Endothelial cell of umbilical vein (primary cell): ENCODE measurements around the gene ZNF808.

ENCODE experiments used
- CTCF ChIP-seq, 2 donors: IDR thresholded peaks; 1 replicate in 1 of 2; 2 replicates in 1 of 2; pipeline ENCODE4 v1.5.1; 2011; ENCODE audit warnings: low read length in 2 of 2, mild to moderate bottlenecking in 2 of 2, moderate library complexity in 2 of 2, control low read depth in 1 of 2, inconsistent platforms in 1 of 2, low read depth in 1 of 2; ENCODE audit not compliant: insufficient read depth in 1 of 2; ENCODE audit errors: extremely low read depth in 1 of 2
- EZH2 ChIP-seq: IDR thresholded peaks from 2 replicates; pipeline ENCODE4 v1.6.1; 2012; ENCODE audit warnings: borderline replicate concordance, low read depth, mild to moderate bottlenecking, moderate library complexity, low read length, inconsistent platforms; ENCODE audit not compliant: severe bottlenecking
- GATA2 ChIP-seq: IDR thresholded peaks from 2 replicates; pipeline ENCODE4 v1.7.0; 2011; ENCODE audit warnings: low read depth, mild to moderate bottlenecking, moderate library complexity, mixed read lengths, low read length; ENCODE audit not compliant: insufficient read length, insufficient read depth
- JUN ChIP-seq: IDR thresholded peaks from 2 replicates; pipeline ENCODE4 v1.6.1; 2011; ENCODE audit warnings: borderline replicate concordance, low read depth; ENCODE audit not compliant: insufficient read length, insufficient read depth
- MYC ChIP-seq: IDR thresholded peaks from one replicate; pipeline ENCODE4 v1.6.1; 2011; ENCODE audit warnings: mild to moderate bottlenecking, low read depth, low read length
- POLR2A ChIP-seq: IDR thresholded peaks from 2 replicates; pipeline ENCODE4 v1.6.1; 2012; ENCODE audit warnings: low read depth, mild to moderate bottlenecking, control low read depth, low read length
- POLR2AphosphoS5 ChIP-seq: IDR thresholded peaks from 2 replicates; pipeline ENCODE4 v1.6.1; 2012; ENCODE audit warnings: low read depth, mild to moderate bottlenecking, control low read depth, low read length, moderate library complexity; ENCODE audit not compliant: insufficient read depth
- TF ChIP-seq, protein P1 (sequence below): IDR thresholded peaks from 2 replicates; pipeline ENCODE4 v1.6.1; 2011; ENCODE audit not compliant: insufficient read depth, insufficient read length

DNA sequence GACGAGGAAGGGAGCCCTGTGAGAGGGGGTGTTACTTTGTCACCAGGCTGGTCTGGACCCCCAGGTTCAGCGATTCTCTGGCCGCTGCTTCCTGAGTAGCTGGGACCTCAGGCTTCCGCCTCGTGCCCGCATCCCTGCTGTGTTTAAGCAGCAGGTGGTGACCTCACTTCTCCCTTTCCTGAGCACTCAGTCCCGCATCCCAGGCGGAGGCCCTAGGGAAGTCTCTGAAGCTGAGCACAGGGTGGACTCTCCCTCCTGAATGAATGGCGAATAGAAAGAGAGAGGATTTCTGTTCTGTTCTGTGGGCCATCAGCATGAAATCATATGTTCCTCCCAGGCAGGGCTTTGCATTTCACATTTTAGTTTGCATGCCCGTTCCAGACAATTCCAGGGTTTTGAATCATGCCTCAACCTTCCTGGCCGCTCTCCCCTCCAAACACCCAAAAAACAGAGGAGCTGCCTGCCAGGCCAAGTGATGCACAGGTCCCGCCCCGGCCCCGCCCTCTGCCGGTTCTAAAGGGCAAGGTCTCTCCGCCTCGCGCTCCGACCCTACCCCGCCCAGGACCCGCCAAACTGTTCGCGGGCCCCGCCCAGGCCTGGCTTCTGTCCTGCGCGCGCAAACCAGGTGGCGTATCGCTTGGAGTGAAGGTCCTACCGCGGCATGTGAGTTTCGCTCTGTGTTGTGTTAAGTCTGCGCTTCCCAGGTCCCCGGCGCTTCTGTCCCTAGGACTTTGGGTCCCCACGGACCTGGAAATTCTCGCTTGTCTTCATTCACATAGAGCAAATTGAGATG is 35.1 kb upstream of the ZNF808 start:
- TF ChIP-seq EZH2 = no peak
- TF ChIP-seq POLR2A = no peak
- TF ChIP-seq CTCF (IDR thresholded peaks at IDR 0.05; ENCODE audit: extremely low read depth in 1 of 2, insufficient read depth in 1 of 2, low read depth in 1 of 2, low read length in 2 of 2) = no peak
- TF ChIP-seq POLR2AphosphoS5 = no peak
- TF ChIP-seq MYC = no peak
- TF ChIP-seq, protein P1, sequence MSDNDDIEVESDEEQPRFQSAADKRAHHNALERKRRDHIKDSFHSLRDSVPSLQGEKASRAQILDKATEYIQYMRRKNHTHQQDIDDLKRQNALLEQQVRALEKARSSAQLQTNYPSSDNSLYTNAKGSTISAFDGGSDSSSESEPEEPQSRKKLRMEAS = no peak
- no peak for TF ChIP-seq JUN
- TF ChIP-seq GATA2 = no peak
